HEK293 (cell line): ENCODE measurements around the gene BTBD9.

Experiments
- CTCF ChIA-PET: fragments of 350-600 bp; formaldehyde crosslinking; extraction: SDS; loops from one replicate; lab custom pipeline; 2021; ENCODE audit warnings: antibody characterized with exemption; lab: Yijun Ruan, JAX
- POLR2A ChIA-PET: fragments of 300-600 bp; formaldehyde crosslinking; extraction: SDS; loops from one replicate; lab custom pipeline; 2020; ENCODE audit warnings: antibody characterized with exemption, inconsistent platforms; lab: Yijun Ruan, JAX
- H3K27ac ChIP-seq: fragments of 200-500 bp; sonication (Bioruptor generic); 2 replicates; pipeline ENCODE4 v1.5.1; 2014; ENCODE audit warnings: low read depth, low read length, control low read depth, inconsistent platforms; ENCODE audit errors: extremely low read depth
- H3K36me3 ChIP-seq, 2 experiments: fragments of 200-500 bp in 1 of 2; sonication (Bioruptor generic) in 1 of 2; 1 replicate in 1 of 2; 2 replicates in 1 of 2; pipeline ENCODE4 v1.5.1; 2014 to 2017; ENCODE audit warnings: inconsistent platforms in 2 of 2, low read length in 2 of 2; ENCODE audit not compliant: control insufficient read depth in 2 of 2, insufficient read depth in 1 of 2
- H3K4me1 ChIP-seq: fragments of 200-500 bp; sonication (Bioruptor generic); 2 replicates; pipeline ENCODE4 v1.5.1; 2014; ENCODE audit warnings: mild to moderate bottlenecking, low read length, inconsistent platforms; ENCODE audit not compliant: control insufficient read depth, insufficient read depth
- H3K4me3 ChIP-seq: 2 replicates; pipeline ENCODE4 v1.5.1; 2011; ENCODE audit warnings: low read depth, mild to moderate bottlenecking, control low read depth, low read length, moderate library complexity
- H3K9me3 ChIP-seq: fragments of 200-500 bp; sonication (Bioruptor generic); 2 replicates; pipeline ENCODE4 v1.5.1; 2014; ENCODE audit warnings: low read depth, low read length, inconsistent platforms; ENCODE audit not compliant: control insufficient read depth, insufficient read depth
- AEBP2 ChIP-seq: fragments of 450-650 bp; formaldehyde crosslinking; IDR thresholded peaks from 2 replicates; pipeline ENCODE4 v1.5.1; 2016; ENCODE audit warnings: missing biosample characterization, missing genetic modification characterization, borderline replicate concordance
- FEZF1 ChIP-seq: fragments of 450-650 bp; formaldehyde crosslinking; IDR thresholded peaks from 2 replicates; pipeline ENCODE4 v1.5.1; 2016; ENCODE audit warnings: missing biosample characterization, missing genetic modification characterization
- IKZF3 ChIP-seq: fragments of 450-650 bp; IDR thresholded peaks from 2 replicates; pipeline ENCODE4 v1.5.0; 2018; ENCODE audit warnings: missing biosample characterization, mild to moderate bottlenecking, missing genetic modification characterization, moderate library complexity
- INSM2 ChIP-seq: fragments of 450-650 bp; formaldehyde crosslinking; IDR thresholded peaks from 2 replicates; pipeline ENCODE4 v1.5.1; 2016; ENCODE audit warnings: missing biosample characterization, missing genetic modification characterization
- KLF9 ChIP-seq: fragments of 450-650 bp; formaldehyde crosslinking; IDR thresholded peaks from 2 replicates; pipeline ENCODE4 v1.5.1; 2016; ENCODE audit warnings: missing biosample characterization, missing genetic modification characterization, low read depth
- MYNN ChIP-seq: fragments of 450-650 bp; formaldehyde crosslinking; IDR thresholded peaks from 2 replicates; pipeline ENCODE4 v1.5.1; 2016; ENCODE audit warnings: missing biosample characterization, missing genetic modification characterization, borderline replicate concordance
- PRDM4 ChIP-seq: fragments of 450-650 bp; formaldehyde crosslinking; IDR thresholded peaks from 2 replicates; pipeline ENCODE4 v1.5.1; 2017; ENCODE audit warnings: missing biosample characterization, missing genetic modification characterization
- ZBTB6 ChIP-seq: fragments of 450-650 bp; formaldehyde crosslinking; IDR thresholded peaks from 2 replicates; pipeline ENCODE4 v1.5.1; 2017; ENCODE audit warnings: missing biosample characterization, missing genetic modification characterization
- ZBTB8A ChIP-seq: fragments of 450-650 bp; formaldehyde crosslinking; IDR thresholded peaks from 2 replicates; pipeline ENCODE4 v1.5.1; 2016; ENCODE audit warnings: missing biosample characterization, missing genetic modification characterization
- ZEB2 ChIP-seq: fragments of 450-650 bp; formaldehyde crosslinking; IDR thresholded peaks from 2 replicates; pipeline ENCODE4 v1.5.1; 2016; ENCODE audit warnings: missing biosample characterization, missing genetic modification characterization
- ZFHX2 ChIP-seq: fragments of 450-650 bp; formaldehyde crosslinking; conservative IDR thresholded peaks from 2 replicates; pipeline ENCODE4 v1.5.1; 2016; ENCODE audit warnings: missing biosample characterization, missing genetic modification characterization
- ZFP37 ChIP-seq: fragments of 450-650 bp; formaldehyde crosslinking; IDR thresholded peaks from 2 replicates; pipeline ENCODE4 v1.5.1; 2016; ENCODE audit warnings: missing biosample characterization, missing genetic modification characterization
- ZFP69B ChIP-seq: fragments of 450-650 bp; formaldehyde crosslinking; IDR thresholded peaks from 2 replicates; pipeline ENCODE4 v1.5.1; 2016; ENCODE audit warnings: missing biosample characterization, missing genetic modification characterization
- ZNF174 ChIP-seq: fragments of 450-650 bp; formaldehyde crosslinking; IDR thresholded peaks from 2 replicates; pipeline ENCODE4 v1.5.0; 2017; ENCODE audit warnings: missing biosample characterization, mild to moderate bottlenecking, missing genetic modification characterization
- ZNF211 ChIP-seq: fragments of 450-650 bp; formaldehyde crosslinking; IDR thresholded peaks from 2 replicates; pipeline ENCODE4 v1.5.1; 2016; ENCODE audit warnings: low read depth, missing biosample characterization, missing genetic modification characterization
- ZNF366 ChIP-seq: fragments of 450-650 bp; formaldehyde crosslinking; conservative IDR thresholded peaks from 2 replicates; pipeline ENCODE4 v1.5.1; 2016; ENCODE audit warnings: missing biosample characterization, missing genetic modification characterization
- ZNF449 ChIP-seq: fragments of 450-650 bp; formaldehyde crosslinking; IDR thresholded peaks from 2 replicates; pipeline ENCODE4 v1.5.1; 2017; ENCODE audit warnings: missing biosample characterization, mild to moderate bottlenecking, missing genetic modification characterization, moderate library complexity
- ZNF48 ChIP-seq: fragments of 450-650 bp; formaldehyde crosslinking; IDR thresholded peaks from 2 replicates; pipeline ENCODE4 v1.5.1; 2016; ENCODE audit warnings: missing biosample characterization, missing genetic modification characterization
- ZNF513 ChIP-seq: fragments of 450-650 bp; IDR thresholded peaks from 2 replicates; pipeline ENCODE4 v1.5.1; 2018; ENCODE audit warnings: missing biosample characterization, missing genetic modification characterization
- ZNF629 ChIP-seq: fragments of 450-650 bp; formaldehyde crosslinking; IDR thresholded peaks from 2 replicates; pipeline ENCODE4 v1.5.1; 2017; ENCODE audit warnings: missing biosample characterization, missing genetic modification characterization
- ZNF707 ChIP-seq: fragments of 450-650 bp; formaldehyde crosslinking; IDR thresholded peaks from 2 replicates; pipeline ENCODE4 v1.5.1; 2016; ENCODE audit warnings: missing biosample characterization, missing genetic modification characterization
- ZNF747 ChIP-seq: fragments of 450-650 bp; formaldehyde crosslinking; IDR thresholded peaks from 2 replicates; pipeline ENCODE4 v1.5.1; 2016; ENCODE audit warnings: missing biosample characterization, missing genetic modification characterization
- ZNF785 ChIP-seq: fragments of 450-650 bp; formaldehyde crosslinking; IDR thresholded peaks from 2 replicates; pipeline ENCODE4 v1.5.1; 2016; ENCODE audit warnings: missing biosample characterization, missing genetic modification characterization
- ZNF843 ChIP-seq: fragments of 450-650 bp; formaldehyde crosslinking; IDR thresholded peaks from 2 replicates; pipeline ENCODE4 v1.5.1; 2016; ENCODE audit warnings: missing biosample characterization, missing genetic modification characterization

Gene BTBD9

GRCh38 chr6:38631186-38631783 lies 8.4 kb downstream of the BTBD9 start:
- ChIA-PET CTCF (interaction anchor here (0.7 kb wide), 1 partner anchor 60 kb away, joined by 3 read pairs; no protein-coding TSS in a partner anchor), POLR2A (no interaction called here)
- TF ChIP-seq ZNF785 (tag by site-specific recombination) (no peak), ZNF747 (no peak), ZNF629 (tag by site-specific recombination) (no peak), KLF9 (tag by site-specific recombination) (no peak), ZFHX2 (no peak), ZBTB6 (tag by site-specific recombination) (no peak), INSM2 (tag by site-specific recombination) (no peak), ZFP37 (tag by site-specific recombination) (no peak), ZEB2 (tag by site-specific recombination) (no peak), ZNF449 (tag by site-specific recombination) (no peak)
- Histone ChIP-seq H3K4me1 (no peaks in the 10 kb centered on the region), H3K9me3 (no peaks in the 10 kb centered on the region), H3K4me3 (no peak overlapping the region), H3K36me3 (no peaks in the 10 kb centered on the region), H3K27ac (no peak overlapping the region)

- no peaks in the 10 kb centered on the region for H3K9me3 ChIP-seq
- ChIA-PET POLR2A (interaction anchor here (0.8 kb wide), 1 partner anchor 14 kb away, joined by 3 read pairs; no protein-coding TSS in a partner anchor), CTCF (interaction anchor here (0.6 to 0.9 kb wide), 2 partner anchors 70 to 148 kb away, joined by 3 read pairs; no protein-coding TSS in a partner anchor)
- H3K4me3 ChIP-seq: no peak overlapping the region
- no peak overlapping the region for H3K27ac ChIP-seq
- peaks cover 6% of the 10 kb centered on the region; the same call in 1 of the 2 replicates for H3K4me1 ChIP-seq
- no peaks in the 10 kb centered on the region for H3K36me3 ChIP-seq
- TF ChIP-seq ZNF366 (tag by site-specific recombination): peak; percentile 56; the same call in 1 of the 2 replicates
- peak; percentile 8; the same call in 1 of the 2 replicates for TF ChIP-seq ZNF513 (tag by site-specific recombination)
- no peak for TF ChIP-seq ZNF48 (tag by site-specific recombination)
- TF ChIP-seq ZNF843 (tag by site-specific recombination): peak; percentile 67; the same call in 1 of the 2 replicates
- TF ChIP-seq ZBTB8A (tag by site-specific recombination): 0 out of 2 replicates have a peak, but pooled peaks have one; percentile 12
- TF ChIP-seq ZNF174 (tag by site-specific recombination): no peak
- TF ChIP-seq IKZF3 (tag by site-specific recombination): peak; percentile 37; the same call in 1 of the 2 replicates
- peak; percentile 66 for TF ChIP-seq FEZF1 (tag by site-specific recombination)
- no peak for TF ChIP-seq ZNF211 (tag by site-specific recombination)
- TF ChIP-seq ZNF707 (tag by site-specific recombination): no peak
- no peak for TF ChIP-seq AEBP2
- no peak for TF ChIP-seq ZFP69B (tag by site-specific recombination)
- TF ChIP-seq MYNN: no peak
- no peak for TF ChIP-seq PRDM4 (tag by site-specific recombination)
Observed at GRCh38 chr6:38625217-38625616, 14.5 kb downstream of the BTBD9 start.
